ENCODE measurements around the gene POR.

Gene POR

GRCh38 chr7:75916685-75917634, 2.0 kb downstream of the POR start:
- no peak for DNase-seq (ENCODE audit: low read depth)

- DNase-seq (ENCODE audit: low read depth) = no peak
Observed at GRCh38 chr7:75920431-75921161, 5.6 kb downstream of the POR start.

- DNase-seq (ENCODE audit: low read depth) = no peak
Observed at GRCh38 chr7:75921479-75921878, 6.5 kb downstream of the POR start.

- DNase-seq (ENCODE audit: low read depth) = no peak
Observed at GRCh38 chr7:75922966-75923603, 8.1 kb downstream of the POR start.

GRCh38 chr7:75924256-75924655, 9.3 kb downstream of the POR start:
- no peak for DNase-seq (ENCODE audit: low read depth)

- DNase-seq (ENCODE audit: low read depth) = no peak
Observed at GRCh38 chr7:75924889-75925288, 9.9 kb downstream of the POR start.

GRCh38 chr7:75925717-75926435, 10.9 kb downstream of the POR start:
- DNase-seq (ENCODE audit: low read depth) = no peak

- no peak for DNase-seq (ENCODE audit: low read depth)
Observed at GRCh38 chr7:75928568-75928914, 13.6 kb downstream of the POR start.

GRCh38 chr7:75931680-75932079, 16.7 kb downstream of the POR start:
- DNase-seq (ENCODE audit: low read depth) = no peak

GRCh38 chr7:75937958-75938786, 23.2 kb downstream of the POR start:
- DNase-seq (ENCODE audit: low read depth) = peak; percentile 96

GRCh38 chr7:75938921-75939320, 24.0 kb downstream of the POR start:
- DNase-seq (ENCODE audit: low read depth) = no peak

GRCh38 chr7:75943864-75944263, 28.9 kb downstream of the POR start:
- DNase-seq (ENCODE audit: low read depth) = no peak

GRCh38 chr7:75944507-75944906, 29.6 kb downstream of the POR start:
- DNase-seq (ENCODE audit: low read depth) = no peak

GRCh38 chr7:75945297-75946168, 30.6 kb downstream of the POR start:
- DNase-seq (ENCODE audit: low read depth) = no peak

GRCh38 chr7:75946207-75946855, 31.4 kb downstream of the POR start:
- no peak for DNase-seq (ENCODE audit: low read depth)

GRCh38 chr7:75948179-75948578, 33.2 kb downstream of the POR start:
- DNase-seq (ENCODE audit: low read depth) = no peak

GRCh38 chr7:75950111-75950681, 35.2 kb downstream of the POR start:
- no peak for DNase-seq (ENCODE audit: low read depth)

GRCh38 chr7:75951506-75951905, 36.6 kb downstream of the POR start:
- DNase-seq (ENCODE audit: low read depth) = peak; percentile 65

- no peak for DNase-seq (ENCODE audit: low read depth)
Observed at GRCh38 chr7:75953431-75953830, 38.5 kb downstream of the POR start.
